Mucosa of descending colon (tissue), 3 donors: ENCODE measurements around the gene HEG1. TPM values are rescaled to one million over a fixed set of nuclear protein-coding genes. Genes with fewer than 3 reads are reported as not detected.

Source experiments
- ATAC-seq: fragments of 200-7000 bp; cut with Tn5 transposase; one replicate; pipeline ENCODE4 v1.9.1; 2020; ENCODE audit warnings: mild to moderate bottlenecking, moderate library complexity
- DNase-seq, 3 donors: peaks; one replicate each; pipeline ENCODE4 v3.0.0-alpha.2; 2020
- H3K36me3 ChIP-seq: fragments of 200-600 bp; one replicate; pipeline ENCODE4 v1.8.0; 2021; ENCODE audit warnings: low read depth, mild to moderate bottlenecking
- H3K4me1 ChIP-seq: fragments of 200-600 bp; one replicate; pipeline ENCODE4 v1.8.0; 2021; ENCODE audit warnings: low read depth, mild to moderate bottlenecking
- H3K4me3 ChIP-seq: fragments of 200-600 bp; one replicate; pipeline ENCODE4 v1.8.0; 2021; ENCODE audit warnings: mild to moderate bottlenecking
- H3K9me3 ChIP-seq: fragments of 200-600 bp; one replicate; pipeline ENCODE4 v1.8.0; 2021; ENCODE audit warnings: mild to moderate bottlenecking
- CTCF ChIP-seq: fragments of 200-600 bp; IDR thresholded peaks from one replicate; pipeline ENCODE4 v1.8.0; 2022; ENCODE audit warnings: antibody characterized with exemption, mild to moderate bottlenecking
- intact Hi-C, 2 donors: fragments of 100-400 bp; cut with DNase I in 1 of 2; cut with micrococcal nuclease in 1 of 2; formaldehyde crosslinking; loops; one replicate each; pipeline versions ENCODE4 v1.11.0 to v1.11.1; 2022; cut with DNase I, micrococcal nuclease
- total RNA-seq, 3 donors: library from RNA; stranded (reverse); fragmentation: NEBNext Ultra II Directional in 2 of 3; extraction: Animal tissue kit (Norgen Biotek cat#: 25700) in 2 of 3; gene quantifications; one replicate each; pipeline versions ENCODE4 v1.2.1 to v1.2.4, GENCODE V29; 2021 to 2023
- donor health status: DM: no; HTN: no; CAD: no; lungs with moderate emphysema.
- donor health status: DM: no; HTN: no; CAD: no.
- donor health status: DM: no; HTN: yes; CAD: no.

HEG1 gene
- total RNA-seq, 3 donors from 2014 or later, result 7.4 to 45.3 (median 15.0) TPM

GRCh38 chr3:124942613-124943012 lies 113.2 kb downstream of the HEG1 start:
- H3K4me3 ChIP-seq, result no peak overlapping the region
- no peak for DNase-seq
- H3K36me3 ChIP-seq, result no peaks in the 10 kb centered on the region
- no peak for TF ChIP-seq CTCF
- intact Hi-C loops, result no loop called here
- no peaks in the 10 kb centered on the region for H3K9me3 ChIP-seq
- no peak for ATAC-seq
- H3K4me1 ChIP-seq, result no peaks in the 10 kb centered on the region

- TF ChIP-seq CTCF, result no peak
- DNase-seq, result no peak
- H3K4me1 ChIP-seq, result no peaks in the 10 kb centered on the region
- H3K9me3 ChIP-seq, result no peaks in the 10 kb centered on the region
- intact Hi-C loops, result no loop called here
- no peak overlapping the region for H3K4me3 ChIP-seq
- ATAC-seq, result no peak
- H3K36me3 ChIP-seq, result no peaks in the 10 kb centered on the region
Measured at GRCh38 chr3:124941771-124942170, 114.0 kb downstream of the HEG1 start.

GRCh38 chr3:124939661-124940060 lies 116.1 kb downstream of the HEG1 start:
- ATAC-seq (no peak), DNase-seq (no peak)
- H3K36me3 ChIP-seq, result no peaks in the 10 kb centered on the region
- no peak for TF ChIP-seq CTCF
- peaks cover 9% of the 10 kb centered on the region for H3K4me1 ChIP-seq
- H3K9me3 ChIP-seq, result no peaks in the 10 kb centered on the region
- intact Hi-C loops, result no loop called here
- no peak overlapping the region for H3K4me3 ChIP-seq

- DNase-seq (no peak), ATAC-seq (no peak)
- intact Hi-C loops, result no loop called here
- Histone ChIP-seq H3K9me3 (no peaks in the 10 kb centered on the region), H3K4me1 (peaks cover 9% of the 10 kb centered on the region), H3K36me3 (no peaks in the 10 kb centered on the region), H3K4me3 (no peak overlapping the region)
- TF ChIP-seq CTCF, result no peak
Measured at GRCh38 chr3:124938896-124939295, 116.9 kb downstream of the HEG1 start.

GRCh38 chr3:124937049-124937448 lies 118.7 kb downstream of the HEG1 start:
- no peak for TF ChIP-seq CTCF
- intact Hi-C loops, result no loop called here
- Histone ChIP-seq H3K4me1 (peaks cover 9% of the 10 kb centered on the region), H3K36me3 (no peaks in the 10 kb centered on the region), H3K9me3 (no peaks in the 10 kb centered on the region), H3K4me3 (no peak overlapping the region)
- DNase-seq (no peak), ATAC-seq (no peak)
